Measurements from ENCODE around the gene AK5. TPM values are rescaled to one million over a fixed set of nuclear protein-coding genes. Genes with fewer than 3 reads are reported as not detected.

The AK5 gene
- total and polyA plus RNA-seq, 2 of the 13 experiments (the other 11 are each of a cell fraction or from before 2014, with no cell fraction given), result not detected

DNA sequence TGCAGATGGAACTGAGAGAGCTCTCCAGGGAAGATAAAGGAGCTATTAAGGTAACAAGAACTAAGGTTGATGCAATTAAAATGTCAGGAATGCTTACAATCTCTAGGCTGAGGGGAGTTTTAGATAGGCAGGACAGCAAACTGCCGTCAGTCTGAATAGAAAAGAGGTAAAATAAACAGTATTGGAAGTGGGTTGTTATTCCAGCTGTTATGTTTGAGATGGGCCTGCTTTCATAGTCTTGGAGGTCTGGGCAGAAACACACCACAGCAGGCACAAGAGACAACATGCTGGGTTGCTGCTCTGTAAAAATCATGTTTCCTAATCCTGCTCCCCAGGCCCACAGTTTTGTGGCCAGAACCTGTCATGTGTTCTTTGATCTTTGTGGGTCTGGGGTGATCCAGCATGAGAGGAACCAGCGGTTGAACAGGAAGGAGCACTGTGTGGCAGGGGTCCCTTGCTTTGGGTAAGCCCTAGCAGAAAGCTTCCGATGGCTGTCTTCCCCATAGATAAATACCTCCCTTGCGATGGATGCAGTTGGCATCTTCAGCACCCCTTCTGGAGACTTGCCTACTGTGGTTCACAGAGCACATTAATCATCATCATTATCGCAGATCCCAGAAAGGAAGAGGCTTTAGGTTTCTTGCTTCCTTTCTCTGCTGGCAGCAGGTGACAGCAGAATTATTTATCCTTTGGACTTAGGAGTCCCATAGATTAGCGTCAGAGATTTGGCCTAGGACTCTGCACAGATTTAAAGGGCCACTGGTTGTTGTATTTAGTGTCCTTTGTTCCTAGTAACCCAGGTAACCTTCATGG lies 97.1 kb downstream of the AK5 start:
- Histone ChIP-seq H3K4me2 (ENCODE audit: low read depth, low read length) (no peak overlapping the region), H4K20me1 (ENCODE audit: insufficient read depth, low read length) (no peaks in the 10 kb centered on the region), H3K79me2 (ENCODE audit: insufficient read depth, low read length) (no peaks in the 10 kb centered on the region), H3K27ac (ENCODE audit: extremely low read length, insufficient read depth, low read length) (no peak overlapping the region), H3K9ac (ENCODE audit: insufficient read depth, low read depth, low read length) (no peak overlapping the region), H2AFZ (ENCODE audit: low read length) (no peak overlapping the region), H3K36me3 (replicated peaks in 1 of 2; ENCODE audit: control insufficient read depth in 1 of 2, insufficient read depth in 2 of 2, low read length in 2 of 2) (no peaks in the 10 kb centered on the region), H3K9me3 (ENCODE audit: low read length) (no peaks in the 10 kb centered on the region), H3K4me1 (ENCODE audit: insufficient read depth, low read length) (no peaks in the 10 kb centered on the region), H3K27me3 (ENCODE audit: control insufficient read depth in 1 of 2, insufficient read depth in 2 of 2, low read length in 2 of 2) (no peaks in the 10 kb centered on the region), H3K4me3 (replicated peaks in 1 of 3; ENCODE audit: insufficient read depth in 1 of 3, low read depth in 2 of 3, low read length in 3 of 3) (no peak overlapping the region)
- DNase-seq (ENCODE audit: low spot score), result no peak
- WGBS (ENCODE audit: low lambda C conversion rate), result 8% methylated on average over 5 of the region's 6 CpGs
- intact Hi-C loops (cut with micrococcal nuclease; ENCODE audit: unreplicated experiment), result no loop called here
- POLR2A ChIA-PET, result no interaction called here
- BruUV-seq (replicated peaks), result no TSS peak
- TF ChIP-seq SIN3B (IDR thresholded peaks at IDR 0.05; ENCODE audit: low read length) (no peak), ZNF619 (CRISPR knock-in tag; IDR thresholded peaks at IDR 0.05) (no peak), ARID4A (CRISPR knock-in tag; IDR thresholded peaks at IDR 0.05; ENCODE audit: borderline replicate concordance) (no peak), ZNF337 (CRISPR knock-in tag; IDR thresholded peaks at IDR 0.05; ENCODE audit: borderline replicate concordance, low read depth) (no peak), ZNF782 (CRISPR knock-in tag; IDR thresholded peaks at IDR 0.05; ENCODE audit: borderline replicate concordance) (no peak)
- TF ChIP-seq, protein P1, sequence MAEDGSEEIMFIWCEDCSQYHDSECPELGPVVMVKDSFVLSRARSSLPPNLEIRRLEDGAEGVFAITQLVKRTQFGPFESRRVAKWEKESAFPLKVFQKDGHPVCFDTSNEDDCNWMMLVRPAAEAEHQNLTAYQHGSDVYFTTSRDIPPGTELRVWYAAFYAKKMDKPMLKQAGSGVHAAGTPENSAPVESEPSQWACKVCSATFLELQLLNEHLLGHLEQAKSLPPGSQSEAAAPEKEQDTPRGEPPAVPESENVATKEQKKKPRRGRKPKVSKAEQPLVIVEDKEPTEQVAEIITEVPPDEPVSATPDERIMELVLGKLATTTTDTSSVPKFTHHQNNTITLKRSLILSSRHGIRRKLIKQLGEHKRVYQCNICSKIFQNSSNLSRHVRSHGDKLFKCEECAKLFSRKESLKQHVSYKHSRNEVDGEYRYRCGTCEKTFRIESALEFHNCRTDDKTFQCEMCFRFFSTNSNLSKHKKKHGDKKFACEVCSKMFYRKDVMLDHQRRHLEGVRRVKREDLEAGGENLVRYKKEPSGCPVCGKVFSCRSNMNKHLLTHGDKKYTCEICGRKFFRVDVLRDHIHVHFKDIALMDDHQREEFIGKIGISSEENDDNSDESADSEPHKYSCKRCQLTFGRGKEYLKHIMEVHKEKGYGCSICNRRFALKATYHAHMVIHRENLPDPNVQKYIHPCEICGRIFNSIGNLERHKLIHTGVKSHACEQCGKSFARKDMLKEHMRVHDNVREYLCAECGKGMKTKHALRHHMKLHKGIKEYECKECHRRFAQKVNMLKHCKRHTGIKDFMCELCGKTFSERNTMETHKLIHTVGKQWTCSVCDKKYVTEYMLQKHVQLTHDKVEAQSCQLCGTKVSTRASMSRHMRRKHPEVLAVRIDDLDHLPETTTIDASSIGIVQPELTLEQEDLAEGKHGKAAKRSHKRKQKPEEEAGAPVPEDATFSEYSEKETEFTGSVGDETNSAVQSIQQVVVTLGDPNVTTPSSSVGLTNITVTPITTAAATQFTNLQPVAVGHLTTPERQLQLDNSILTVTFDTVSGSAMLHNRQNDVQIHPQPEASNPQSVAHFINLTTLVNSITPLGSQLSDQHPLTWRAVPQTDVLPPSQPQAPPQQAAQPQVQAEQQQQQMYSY (CRISPR knock-in tag; IDR thresholded peaks at IDR 0.05), result no peak
- in situ Hi-C loops (cut with HindIII; ENCODE audit: extremely low pct_ligation_motif_present, low pct_unique_long_range_greater_than_20kb), result no loop called here
- no peak for FAIRE-seq
- ATAC-seq, result no peak
- CTCF ChIA-PET (ENCODE audit: low intra/inter-chr PET ratio, low total read pairs), result no interaction called here
